A549 (cell line): Measurements from ENCODE around the gene KDM4B. TPM values are rescaled to one million over a fixed set of nuclear protein-coding genes. Genes with fewer than 3 reads are reported as not detected.

Experiments
- ATAC-seq, 2 experiments: fragments of 200-7000 bp in 1 of 2; fragments of >200 bp in 1 of 2; cut with Nextera tagmentation in 1 of 2; cut with Tn5 transposase in 1 of 2; 3 replicates each; pipeline versions ENCODE4 v1.8.0 to v1.9.1; 2018 to 2020; ENCODE audit warnings: mild to moderate bottlenecking in 1 of 2, moderate library complexity in 1 of 2
- CTCF ChIA-PET: fragments of 300-600 bp; sonication (Branson Sonifier 250); formaldehyde crosslinking; extraction: SDS; loops from one replicate; lab custom pipeline; 2021; ENCODE audit warnings: antibody characterized with exemption, inconsistent platforms; lab: Yijun Ruan, JAX
- POLR2A ChIA-PET: fragments of 350-600 bp; formaldehyde crosslinking; extraction: SDS; loops from one replicate; lab custom pipeline; 2021; ENCODE audit warnings: antibody characterized with exemption, inconsistent platforms; lab: Yijun Ruan, JAX
- DNase-seq, 2 experiments: peaks; one replicate each; pipeline versions ENCODE4 v3.0.0 to v3.0.0-alpha.2; 2011 to 2016; ENCODE audit warnings: low read depth in 1 of 2, low spot score in 1 of 2
- FAIRE-seq: peaks from 2 replicates; lab custom pipeline; 2011; peaks lifted over from hg19 to GRCh38; lab: Jason Lieb, UNC
- H3K27ac ChIP-seq, 2 experiments: fragments of >200 bp; sonication (Bioruptor Twin); formaldehyde crosslinking; 3 replicates each; pipeline ENCODE4 v1.5.1; 2016 to 2017
- H3K4me1 ChIP-seq: fragments of >200 bp; sonication (Bioruptor Twin); formaldehyde crosslinking; 3 replicates; pipeline ENCODE4 v1.6.1; 2016
- H3K4me2 ChIP-seq: fragments of >200 bp; sonication (Bioruptor Twin); formaldehyde crosslinking; 3 replicates; pipeline ENCODE4 v1.6.1; 2016
- H3K4me3 ChIP-seq: fragments of >200 bp; sonication (Bioruptor Twin); formaldehyde crosslinking; 3 replicates; pipeline ENCODE4 v1.5.1; 2016
- H3K9me3 ChIP-seq: fragments of >200 bp; sonication (Bioruptor Twin); formaldehyde crosslinking; 3 replicates; pipeline ENCODE4 v1.6.1; 2016
- CHD2 ChIP-seq: fragments of 150-350 bp; IDR thresholded peaks from 2 replicates; pipeline ENCODE4 v1.6.1; 2014; ENCODE audit warnings: low read length; ENCODE audit not compliant: partially characterized antibody
- EHMT2 ChIP-seq: fragments of 200-600 bp; sonication (generic); IDR thresholded peaks from 2 replicates; pipeline ENCODE4 v1.6.1; 2016; ENCODE audit warnings: antibody characterized with exemption, low read depth, mild to moderate bottlenecking, moderate library complexity
- ESRRA ChIP-seq: fragments of 150-350 bp; IDR thresholded peaks from 2 replicates; pipeline ENCODE4 v1.6.1; 2014; ENCODE audit warnings: mild to moderate bottlenecking, low read length, borderline replicate concordance
- FOSB ChIP-seq: fragments of 250-450 bp; sonication (Bioruptor Pico); IDR thresholded peaks from 2 replicates; pipeline ENCODE4 v1.5.0; 2020; ENCODE audit warnings: mild to moderate bottlenecking, moderate library complexity
- HDAC2 ChIP-seq: fragments of 200-600 bp; sonication (generic); IDR thresholded peaks from 2 replicates; pipeline ENCODE4 v1.6.1; 2016
- HEYL ChIP-seq: fragments of 250-450 bp; sonication (Bioruptor Pico); IDR thresholded peaks from 2 replicates; pipeline ENCODE4 v1.8.0; 2021; ENCODE audit warnings: mild to moderate bottlenecking, moderate library complexity
- HOXA7 ChIP-seq: fragments of 250-450 bp; sonication (Bioruptor Pico); IDR thresholded peaks from 2 replicates; pipeline ENCODE4 v1.5.0; 2020; ENCODE audit warnings: mild to moderate bottlenecking, moderate library complexity
- HOXB13 ChIP-seq: fragments of 250-450 bp; sonication (Bioruptor Pico); IDR thresholded peaks from 2 replicates; pipeline ENCODE4 v1.5.0; 2020; ENCODE audit warnings: low read depth, mild to moderate bottlenecking, moderate library complexity
- JUNB ChIP-seq: fragments of >200 bp; sonication (Bioruptor Twin); formaldehyde crosslinking; IDR thresholded peaks from 2 replicates; pipeline ENCODE4 v1.6.1; 2016
- KDM5A ChIP-seq: fragments of 200-600 bp; sonication (generic); IDR thresholded peaks from 2 replicates; pipeline ENCODE4 v1.6.1; 2016; ENCODE audit warnings: antibody characterized with exemption, mild to moderate bottlenecking
- MYC ChIP-seq: IDR thresholded peaks from 2 replicates; pipeline ENCODE4 v1.6.1; 2012; ENCODE audit warnings: mild to moderate bottlenecking, inconsistent platforms, low read length, improper control_type of control experiment, borderline replicate concordance
- NFE2L2 ChIP-seq: fragments of 150-350 bp; conservative IDR thresholded peaks from 2 replicates; pipeline ENCODE4 v1.6.1; 2014; ENCODE audit warnings: low read length
- NPAS2 ChIP-seq: fragments of 250-450 bp; sonication (Bioruptor Pico); IDR thresholded peaks from 2 replicates; pipeline ENCODE4 v1.8.0; 2022; ENCODE audit warnings: mild to moderate bottlenecking, moderate library complexity, borderline replicate concordance
- RAD21 ChIP-seq, 2 experiments: fragments of >200 bp in 1 of 2; sonication (Bioruptor Twin) in 1 of 2; formaldehyde crosslinking in 1 of 2; IDR thresholded peaks in 1 of 2; conservative IDR thresholded peaks in 1 of 2; 2 replicates in 1 of 2; 3 replicates in 1 of 2; pipeline ENCODE4 v1.6.1; 2012 to 2018; ENCODE audit warnings: inconsistent platforms in 1 of 2
- SMC3 ChIP-seq: fragments of >200 bp; sonication (Bioruptor Twin); formaldehyde crosslinking; IDR thresholded peaks from 3 replicates; pipeline ENCODE4 v1.6.1; 2018; ENCODE audit warnings: inconsistent platforms
- SREBF2 ChIP-seq: fragments of 450-650 bp; IDR thresholded peaks from 2 replicates; pipeline ENCODE4 v1.6.1; 2014; ENCODE audit warnings: mild to moderate bottlenecking, moderate library complexity
- TFCP2L1 ChIP-seq: fragments of 250-450 bp; sonication (Bioruptor Pico); IDR thresholded peaks from 2 replicates; pipeline ENCODE4 v1.5.0; 2021; ENCODE audit warnings: mild to moderate bottlenecking
- ZNF302 ChIP-seq: fragments of 250-450 bp; sonication (Bioruptor Pico); IDR thresholded peaks from 2 replicates; pipeline ENCODE4 v1.9.0; 2021; ENCODE audit warnings: inconsistent platforms, mild to moderate bottlenecking, moderate library complexity
- ZSCAN20 ChIP-seq: fragments of 250-450 bp; sonication (Bioruptor Pico); IDR thresholded peaks from 2 replicates; pipeline ENCODE4 v1.8.0; 2022; ENCODE audit warnings: mild to moderate bottlenecking, moderate library complexity
- WGBS: methylation state at CpG from one replicate; pipeline ENCODE4 v1.1.6; 2017; ENCODE audit errors: missing lambda C conversion rate; 5-methylcytosine and 5-hydroxymethylcytosine counted together
- polyA plus RNA-seq, 4 experiments: library from polyadenylated mRNA; depleted of rRNA in 3 of 4; stranded (reverse); fragments of >200 nt; fragmentation: RNase III in 1 of 4; extraction: RNeasy Plus Mini Kit Qiagen cat#74134 plus additional on column Dnase treatment in 1 of 4; gene quantifications; 2 replicates in 3 of 4; 3 replicates in 1 of 4; pipeline ENCODE4 v1.2.3, GENCODE V29; 2011 to 2017
- TF ChIP-seq, protein P1 (sequence below): fragments of >200 bp; sonication (Bioruptor Twin); formaldehyde crosslinking; IDR thresholded peaks from 3 replicates; pipeline ENCODE4 v1.5.1; 2016
- TF ChIP-seq, protein P2 (sequence below): IDR thresholded peaks from 2 replicates; pipeline ENCODE4 v1.6.1; 2012
- TF ChIP-seq, protein P3 (sequence below): IDR thresholded peaks from 2 replicates; pipeline ENCODE4 v1.6.1; 2012; ENCODE audit warnings: low read depth, borderline replicate concordance
- TF ChIP-seq, protein P4 (sequence below): fragments of 250-450 bp; sonication (Bioruptor Pico); IDR thresholded peaks from 2 replicates; pipeline ENCODE4 v1.5.0; 2021; ENCODE audit warnings: mild to moderate bottlenecking, moderate library complexity, borderline replicate concordance
- TF ChIP-seq, protein P5 (sequence below): fragments of 450-650 bp; IDR thresholded peaks from 2 replicates; pipeline ENCODE4 v1.6.1; 2014; ENCODE audit warnings: antibody characterized with exemption

The KDM4B gene
- polyA plus RNA-seq, 2 of the 4 experiments (the other 2 are of a cell fraction) = 3.0 to 4.6 TPM

DNA sequence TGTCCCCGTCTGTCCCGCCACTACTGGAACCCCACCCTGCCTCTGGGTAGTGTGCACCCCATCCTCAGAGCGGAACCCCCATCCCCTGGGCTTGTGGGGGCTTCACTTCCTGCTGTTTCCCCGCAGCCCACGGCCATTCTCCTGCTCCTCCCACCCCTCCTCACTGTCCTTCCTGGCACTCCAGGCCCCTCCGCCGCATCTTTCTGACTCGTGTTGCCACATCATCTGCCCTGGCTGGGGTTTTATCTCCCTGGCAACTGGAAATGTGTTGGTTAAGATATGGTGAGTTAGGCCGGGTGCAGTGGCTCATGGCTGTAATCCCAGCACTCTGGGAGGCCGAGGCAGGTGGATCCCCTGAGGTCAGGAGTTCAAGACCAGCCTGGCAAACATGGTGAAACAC lies 37.3 kb downstream of the KDM4B start:
- no peak; a peak in 1 of 6 replicates for ATAC-seq

DNA sequence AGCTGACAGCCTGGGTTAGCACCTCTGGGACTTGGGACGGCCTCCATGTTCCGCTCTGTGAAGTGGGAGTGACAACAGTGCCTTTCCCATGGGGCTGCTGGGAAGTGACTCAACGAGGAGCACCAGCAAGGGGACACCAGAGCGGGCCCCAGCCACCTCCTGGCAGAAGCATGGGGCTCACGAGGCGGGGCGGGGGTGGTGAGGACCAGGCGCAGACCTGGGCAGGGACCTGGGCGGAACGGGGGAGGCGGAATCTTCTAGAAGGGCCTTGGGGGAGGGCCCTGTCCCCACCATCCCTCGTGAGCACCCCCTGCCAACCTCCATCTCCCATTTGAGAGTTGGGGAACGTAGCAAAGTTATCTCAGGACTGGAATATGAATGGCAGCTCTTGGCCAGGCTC lies 37.9 kb downstream of the KDM4B start:
- ChIA-PET POLR2A (no interaction called here), CTCF (interaction anchor here (1.4 kb wide), 1 partner anchor 22 kb away, joined by 3 read pairs; no protein-coding TSS in a partner anchor)
- no peak for DNase-seq
- no peak overlapping the region for H3K27ac ChIP-seq
- no peaks in the 10 kb centered on the region for H3K9me3 ChIP-seq
- peaks cover 10% of the 10 kb centered on the region for H3K4me1 ChIP-seq
- 91% methylated on average over 5 of the region's 13 CpGs for WGBS
- H3K4me3 ChIP-seq = no peak overlapping the region
- TF ChIP-seq CHD2 (no peak), ZSCAN20 (CRISPR knock-in tag) (no peak), HDAC2 (no peak), ZNF302 (CRISPR knock-in tag) (no peak), HOXA7 (CRISPR knock-in tag) (no peak), EHMT2 (no peak), RAD21 (conservative IDR thresholded peaks at IDR 0.05 in 1 of 2, IDR thresholded peaks at IDR 0.05 in 1 of 2) (no peak), HOXB13 (no peak), FOSB (no peak), MYC (no peak), SREBF2 (no peak), TFCP2L1 (no peak), ESRRA (no peak), SMC3 (no peak), KDM5A (no peak), HEYL (CRISPR knock-in tag) (no peak), JUNB (no peak)
- TF ChIP-seq, protein P1, sequence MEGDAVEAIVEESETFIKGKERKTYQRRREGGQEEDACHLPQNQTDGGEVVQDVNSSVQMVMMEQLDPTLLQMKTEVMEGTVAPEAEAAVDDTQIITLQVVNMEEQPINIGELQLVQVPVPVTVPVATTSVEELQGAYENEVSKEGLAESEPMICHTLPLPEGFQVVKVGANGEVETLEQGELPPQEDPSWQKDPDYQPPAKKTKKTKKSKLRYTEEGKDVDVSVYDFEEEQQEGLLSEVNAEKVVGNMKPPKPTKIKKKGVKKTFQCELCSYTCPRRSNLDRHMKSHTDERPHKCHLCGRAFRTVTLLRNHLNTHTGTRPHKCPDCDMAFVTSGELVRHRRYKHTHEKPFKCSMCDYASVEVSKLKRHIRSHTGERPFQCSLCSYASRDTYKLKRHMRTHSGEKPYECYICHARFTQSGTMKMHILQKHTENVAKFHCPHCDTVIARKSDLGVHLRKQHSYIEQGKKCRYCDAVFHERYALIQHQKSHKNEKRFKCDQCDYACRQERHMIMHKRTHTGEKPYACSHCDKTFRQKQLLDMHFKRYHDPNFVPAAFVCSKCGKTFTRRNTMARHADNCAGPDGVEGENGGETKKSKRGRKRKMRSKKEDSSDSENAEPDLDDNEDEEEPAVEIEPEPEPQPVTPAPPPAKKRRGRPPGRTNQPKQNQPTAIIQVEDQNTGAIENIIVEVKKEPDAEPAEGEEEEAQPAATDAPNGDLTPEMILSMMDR = no peak
- TF ChIP-seq, protein P2, sequence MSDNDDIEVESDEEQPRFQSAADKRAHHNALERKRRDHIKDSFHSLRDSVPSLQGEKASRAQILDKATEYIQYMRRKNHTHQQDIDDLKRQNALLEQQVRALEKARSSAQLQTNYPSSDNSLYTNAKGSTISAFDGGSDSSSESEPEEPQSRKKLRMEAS = no peak
- TF ChIP-seq, protein P3, sequence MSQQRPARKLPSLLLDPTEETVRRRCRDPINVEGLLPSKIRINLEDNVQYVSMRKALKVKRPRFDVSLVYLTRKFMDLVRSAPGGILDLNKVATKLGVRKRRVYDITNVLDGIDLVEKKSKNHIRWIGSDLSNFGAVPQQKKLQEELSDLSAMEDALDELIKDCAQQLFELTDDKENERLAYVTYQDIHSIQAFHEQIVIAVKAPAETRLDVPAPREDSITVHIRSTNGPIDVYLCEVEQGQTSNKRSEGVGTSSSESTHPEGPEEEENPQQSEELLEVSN = no peak
- no peak overlapping the region for H3K4me2 ChIP-seq
- FAIRE-seq = no peak
- ATAC-seq = no peak

More for the DNA sequence above, 37.3 kb downstream of the KDM4B start:
- FAIRE-seq = no peak
- H3K4me1 ChIP-seq = peaks cover 12% of the 10 kb centered on the region
- no peaks in the 10 kb centered on the region for H3K9me3 ChIP-seq
- TF ChIP-seq NPAS2 (no peak), HOXA7 (CRISPR knock-in tag) (no peak), NFE2L2 (no peak), FOSB (no peak)
- TF ChIP-seq, protein P4, sequence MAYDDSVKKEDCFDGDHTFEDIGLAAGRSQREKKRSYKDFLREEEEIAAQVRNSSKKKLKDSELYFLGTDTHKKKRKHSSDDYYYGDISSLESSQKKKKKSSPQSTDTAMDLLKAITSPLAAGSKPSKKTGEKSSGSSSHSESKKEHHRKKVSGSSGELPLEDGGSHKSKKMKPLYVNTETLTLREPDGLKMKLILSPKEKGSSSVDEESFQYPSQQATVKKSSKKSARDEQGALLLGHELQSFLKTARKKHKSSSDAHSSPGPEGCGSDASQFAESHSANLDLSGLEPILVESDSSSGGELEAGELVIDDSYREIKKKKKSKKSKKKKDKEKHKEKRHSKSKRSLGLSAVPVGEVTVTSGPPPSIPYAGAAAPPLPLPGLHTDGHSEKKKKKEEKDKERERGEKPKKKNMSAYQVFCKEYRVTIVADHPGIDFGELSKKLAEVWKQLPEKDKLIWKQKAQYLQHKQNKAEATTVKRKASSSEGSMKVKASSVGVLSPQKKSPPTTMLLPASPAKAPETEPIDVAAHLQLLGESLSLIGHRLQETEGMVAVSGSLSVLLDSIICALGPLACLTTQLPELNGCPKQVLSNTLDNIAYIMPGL (CRISPR knock-in tag) = no peak
- TF ChIP-seq, protein P5, sequence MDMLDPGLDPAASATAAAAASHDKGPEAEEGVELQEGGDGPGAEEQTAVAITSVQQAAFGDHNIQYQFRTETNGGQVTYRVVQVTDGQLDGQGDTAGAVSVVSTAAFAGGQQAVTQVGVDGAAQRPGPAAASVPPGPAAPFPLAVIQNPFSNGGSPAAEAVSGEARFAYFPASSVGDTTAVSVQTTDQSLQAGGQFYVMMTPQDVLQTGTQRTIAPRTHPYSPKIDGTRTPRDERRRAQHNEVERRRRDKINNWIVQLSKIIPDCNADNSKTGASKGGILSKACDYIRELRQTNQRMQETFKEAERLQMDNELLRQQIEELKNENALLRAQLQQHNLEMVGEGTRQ = no peak
- TF ChIP-seq, all 56 proteins: peak for 0
- Histone ChIP-seq H3K27ac (no peak overlapping the region), H3K4me2 (no peak overlapping the region), H3K4me3 (no peak overlapping the region)
- no peak for DNase-seq
- 82% methylated on average over 8 of the region's 10 CpGs for WGBS
- ChIA-PET CTCF (interaction anchor here (1.4 kb wide), 1 partner anchor 23 kb away, joined by 3 read pairs; no protein-coding TSS in a partner anchor), POLR2A (no interaction called here)
